ENCODE data around the gene SMCO1.
"Not testable (repeated sequence)": the region's sequence is repeated elsewhere in the genome, so short reads cannot be mapped to it uniquely, and the experiment has no call there.

SMCO1 gene, protein sequence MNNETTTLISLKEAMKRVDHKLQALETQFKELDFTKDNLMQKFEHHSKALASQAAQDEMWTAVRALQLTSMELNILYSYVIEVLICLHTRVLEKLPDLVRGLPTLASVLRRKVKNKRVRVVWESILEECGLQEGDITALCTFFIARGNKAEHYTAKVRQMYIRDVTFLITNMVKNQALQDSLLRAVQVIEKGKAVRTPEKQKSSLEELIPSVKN

DNA sequence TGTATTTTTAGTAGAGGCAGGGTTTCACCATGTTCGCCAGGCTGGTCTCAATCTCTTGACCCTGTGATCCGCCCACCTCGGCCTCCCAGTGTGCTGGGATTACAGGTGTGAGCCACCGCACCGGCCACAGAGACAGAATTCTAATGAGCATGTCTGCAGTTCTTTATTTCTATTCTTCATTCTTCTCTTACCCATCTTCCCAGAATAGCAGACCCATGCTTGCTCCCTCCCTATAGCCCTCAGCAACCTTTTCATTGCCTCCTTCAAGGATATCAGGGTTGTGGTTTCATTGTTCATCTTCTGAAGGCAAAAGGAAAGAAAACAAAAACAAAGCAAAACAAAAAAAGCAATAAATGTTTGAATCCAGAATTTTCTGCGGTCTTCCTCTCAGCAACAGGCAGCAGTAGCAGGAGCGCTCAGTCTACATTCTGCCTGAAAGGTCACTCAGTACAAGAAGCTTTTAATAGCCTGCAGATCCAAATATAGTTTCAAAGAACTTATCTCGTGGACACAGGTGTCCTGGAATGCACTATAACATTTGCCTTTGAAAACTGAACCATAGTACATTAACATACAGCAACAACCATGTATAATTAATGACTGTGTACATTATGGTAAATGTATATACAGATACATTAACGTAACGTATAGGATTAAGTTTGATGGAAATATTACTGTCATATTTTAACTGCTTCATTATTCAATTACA is at the start of gene SMCO1:
Gene SMCO1, minus strand, starts transcription at position 434 of the 709 bp plus-strand sequence. Its CDS starts 137 bp downstream, at position 297.
- no peak for FAIRE-seq
- no peak for DNase-seq (ENCODE audit: insufficient read length, low spot score)

DNA sequence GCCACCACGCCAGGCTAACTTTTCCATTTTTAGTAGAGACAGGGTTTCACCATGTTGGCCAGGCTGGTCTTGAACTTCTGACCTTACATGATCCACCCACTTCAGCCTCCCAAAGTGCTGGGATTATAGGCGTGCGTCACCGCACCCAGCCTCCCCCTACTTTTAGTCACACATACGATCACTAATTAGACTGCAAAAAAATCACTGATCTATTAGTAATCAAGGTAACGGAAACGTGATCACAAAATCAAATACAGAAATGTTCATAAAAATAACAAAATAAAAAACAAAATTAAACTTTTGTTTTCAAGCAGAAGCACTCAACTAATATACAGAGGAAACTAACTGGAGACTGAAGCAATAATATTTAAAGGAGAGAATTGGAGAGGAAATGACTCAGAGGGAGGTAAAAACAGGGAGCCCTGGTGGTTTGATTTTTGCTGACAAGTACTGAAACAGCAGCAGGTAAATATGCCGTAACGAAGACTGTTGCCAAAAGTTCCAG is 48.6 kb upstream of the SMCO1 start:
- DNase-seq (ENCODE audit: insufficient read length, low spot score) (peak; percentile 26), FAIRE-seq (no peak)

DNA sequence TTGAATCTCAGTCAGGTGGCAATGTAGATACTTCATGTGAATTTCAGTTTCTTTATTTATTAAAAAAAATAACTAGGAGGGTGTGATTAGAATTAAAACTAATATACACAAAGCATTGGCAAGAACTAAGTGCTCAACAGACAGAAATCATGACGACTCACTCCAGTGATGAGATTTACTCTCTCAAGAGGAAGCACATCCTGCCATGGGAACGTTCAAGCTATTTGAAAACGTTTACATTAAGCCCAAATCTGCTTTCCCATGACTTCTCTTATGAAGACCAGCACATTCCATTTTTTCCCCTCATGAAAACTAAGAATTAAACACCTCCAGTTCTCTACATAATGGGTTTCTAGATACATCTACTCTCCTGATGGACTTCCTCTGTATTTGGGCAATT is 44.7 kb upstream of the SMCO1 start:
- DNase-seq (ENCODE audit: insufficient read length, low spot score) (no peak), FAIRE-seq (no peak)

DNA sequence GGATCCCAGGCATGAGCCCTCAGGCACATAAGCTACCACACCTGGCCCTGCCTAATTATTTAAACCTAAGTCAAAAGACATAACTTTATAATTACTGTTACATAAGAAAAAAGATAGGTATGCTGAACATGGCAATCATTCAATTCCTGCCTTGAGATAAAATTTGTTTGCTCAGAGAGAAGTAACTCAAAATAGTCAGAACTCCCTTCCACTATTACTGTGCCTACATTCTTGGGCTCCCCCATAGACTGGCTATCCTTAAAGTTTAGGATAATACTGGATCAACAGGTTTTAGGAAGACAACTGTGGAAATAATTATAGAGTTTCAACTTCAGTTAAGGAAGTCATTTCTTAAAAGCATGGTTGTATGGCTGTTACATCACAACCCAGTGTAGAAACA is 43.3 kb upstream of the SMCO1 start:
- DNase-seq (ENCODE audit: insufficient read length, low spot score) (no peak), FAIRE-seq (no peak)

DNA sequence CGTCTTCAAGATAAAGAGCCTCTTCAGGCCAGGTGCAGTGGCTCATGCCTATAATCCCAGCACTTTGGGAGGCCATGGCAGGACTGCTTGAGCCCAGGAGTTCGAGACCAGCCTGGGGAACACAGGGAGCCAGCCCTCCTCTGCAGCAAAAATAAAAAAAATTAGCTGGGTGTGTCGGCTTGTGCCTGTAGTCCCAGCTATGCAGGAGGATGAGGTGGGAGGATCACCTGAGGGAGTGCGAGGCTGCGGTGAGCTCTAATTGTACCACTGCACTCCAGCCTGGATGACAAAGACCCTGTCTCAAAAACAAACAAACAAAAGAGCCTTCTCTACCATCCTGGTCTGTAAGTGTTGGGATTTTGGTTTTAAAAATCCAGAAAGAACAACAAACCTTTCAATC is 42.1 kb upstream of the SMCO1 start:
- DNase-seq (ENCODE audit: insufficient read length, low spot score) (no peak), FAIRE-seq (no peak)

DNA sequence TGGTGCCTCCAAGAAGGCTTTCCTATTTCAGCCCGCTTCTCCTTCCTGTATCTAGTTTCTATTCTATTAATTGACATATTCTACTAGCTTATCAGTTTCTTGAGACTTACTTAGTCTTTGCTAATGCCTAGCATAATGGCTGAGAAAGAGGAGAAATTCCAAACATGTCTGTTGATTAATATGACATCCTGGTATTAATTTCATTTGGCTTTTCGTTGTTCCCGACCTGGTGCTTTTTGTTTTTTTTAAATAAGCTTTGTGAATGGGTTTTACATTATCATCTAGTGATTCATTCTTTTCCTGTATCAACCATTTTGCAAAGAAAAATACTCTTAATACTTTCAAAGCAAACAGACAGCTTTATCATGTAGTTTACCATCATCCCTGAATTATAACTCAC is 40.1 kb upstream of the SMCO1 start:
- DNase-seq (ENCODE audit: insufficient read length, low spot score) (no peak), FAIRE-seq (no peak)

DNA sequence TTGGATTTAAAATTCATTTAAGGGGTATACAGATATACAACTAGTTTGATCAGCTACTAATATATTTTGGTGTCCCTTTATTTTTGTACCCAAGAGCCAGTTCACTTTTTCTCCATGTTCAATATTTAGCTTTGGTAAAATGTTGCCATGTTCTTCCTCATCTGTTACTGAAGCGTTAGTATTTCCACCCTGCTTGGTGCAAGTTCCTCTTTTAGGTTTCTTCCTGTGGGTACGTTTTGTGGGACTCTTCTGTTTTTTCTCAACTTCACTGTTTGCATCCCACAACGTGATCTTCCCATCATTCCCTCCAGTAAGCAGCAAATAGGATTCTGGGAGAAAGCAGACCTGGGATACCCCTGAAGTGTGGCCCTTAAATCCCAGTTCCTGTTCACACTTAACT is 39.1 kb upstream of the SMCO1 start:
- no peak for FAIRE-seq
- no peak for DNase-seq (ENCODE audit: insufficient read length, low spot score)

DNA sequence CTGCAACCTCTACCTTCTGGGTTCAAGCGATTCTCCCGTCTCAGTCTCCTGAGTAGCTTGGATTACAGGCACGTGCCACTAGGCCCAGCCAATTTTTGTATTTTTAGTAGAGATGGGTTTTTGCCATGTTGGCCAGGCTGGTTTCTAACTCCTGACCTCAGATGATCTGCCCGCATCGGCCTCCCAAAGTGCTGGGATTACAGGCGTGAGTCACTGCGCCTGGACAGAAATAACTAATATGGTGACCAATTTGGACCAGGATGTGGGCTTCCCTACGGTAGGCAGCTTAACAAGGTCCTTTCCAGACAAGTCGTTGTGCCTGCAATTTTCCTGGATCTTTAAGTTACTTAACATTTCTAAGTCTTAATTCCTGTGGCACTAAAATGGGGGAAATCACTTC is 38.4 kb upstream of the SMCO1 start:
- DNase-seq (ENCODE audit: insufficient read length, low spot score) (no peak), FAIRE-seq (no peak)

DNA sequence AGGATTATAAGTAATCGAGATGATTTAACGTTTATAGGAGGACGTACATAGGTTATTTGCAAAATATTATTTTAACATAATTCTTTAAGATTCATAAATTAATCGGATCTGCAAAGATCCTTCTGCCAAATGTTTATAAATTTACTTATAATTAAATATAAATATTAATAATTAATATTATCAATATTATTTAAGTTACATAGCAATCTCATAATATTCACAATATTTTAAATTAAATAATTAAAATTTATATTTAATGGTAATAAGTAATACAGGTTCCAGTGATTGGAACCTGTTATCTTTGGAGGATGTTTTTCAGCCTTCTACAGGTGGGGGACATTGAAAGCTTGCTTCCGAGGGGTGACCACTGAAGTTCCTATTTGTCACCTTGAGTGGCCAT is 37.1 kb upstream of the SMCO1 start:
- DNase-seq (ENCODE audit: insufficient read length, low spot score) (no peak), FAIRE-seq (no peak)

DNA sequence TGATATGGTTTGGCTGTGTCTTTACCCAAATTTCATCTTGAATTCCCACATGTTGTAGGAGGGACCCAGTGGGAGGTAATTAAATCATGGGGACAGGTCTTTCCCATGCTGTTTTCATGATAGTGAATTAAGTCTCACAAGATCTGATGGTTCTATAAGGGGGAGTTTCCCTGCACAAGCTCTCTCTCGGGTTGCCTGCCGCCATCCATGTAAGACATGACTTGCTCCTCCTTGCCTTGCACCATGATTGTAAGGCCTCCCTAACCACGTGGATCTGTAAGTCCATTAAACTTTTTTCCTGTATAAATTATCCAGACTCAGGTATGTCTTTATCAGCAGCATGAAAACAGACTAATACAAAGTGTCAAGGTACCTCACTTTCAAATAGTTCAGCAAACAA is 35.0 kb upstream of the SMCO1 start:
- DNase-seq (ENCODE audit: insufficient read length, low spot score); FAIRE-seq: not testable (repeated sequence)

DNA sequence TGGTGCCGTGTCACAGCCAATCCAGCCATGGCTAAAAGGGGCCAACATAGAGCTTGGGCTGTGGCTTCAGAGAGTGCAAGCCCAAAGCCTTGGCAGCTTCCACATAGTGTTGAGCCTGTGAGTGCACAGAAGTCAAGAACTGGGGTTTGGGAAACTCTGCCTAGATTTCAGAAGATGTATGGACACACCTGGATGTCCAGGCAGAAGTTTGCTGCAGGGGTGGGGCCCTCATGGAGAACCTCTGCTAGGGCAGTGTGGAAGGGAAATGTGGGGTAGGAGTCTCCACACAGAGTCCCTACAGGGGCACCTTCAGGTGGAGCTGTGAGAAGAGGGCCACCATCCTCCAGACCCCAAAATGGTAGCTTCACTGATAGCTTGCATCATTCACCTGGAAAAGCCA is 34.2 kb upstream of the SMCO1 start:
- DNase-seq (ENCODE audit: insufficient read length, low spot score); FAIRE-seq: not testable (repeated sequence)

DNA sequence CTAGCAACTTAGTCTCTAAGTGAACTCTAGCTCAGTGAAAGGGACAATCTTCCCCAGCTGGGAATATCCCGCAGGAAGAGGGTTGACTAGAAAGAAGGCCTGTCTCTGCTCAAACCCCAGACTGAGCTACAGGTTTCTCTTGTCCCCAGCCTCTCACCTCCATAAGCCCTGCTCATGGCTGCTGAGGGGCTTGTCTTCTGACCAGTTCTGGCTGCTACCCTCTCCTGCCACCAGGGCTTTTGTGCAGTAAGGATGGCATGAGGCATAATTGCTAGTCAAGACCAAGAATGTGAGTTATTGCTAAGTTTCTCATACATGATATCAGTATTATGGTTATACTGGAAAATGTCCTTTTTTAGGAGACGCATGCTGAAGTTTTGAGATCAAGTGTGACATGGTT is 31.9 kb upstream of the SMCO1 start:
- no peak for FAIRE-seq
- no peak for DNase-seq (ENCODE audit: insufficient read length, low spot score)

DNA sequence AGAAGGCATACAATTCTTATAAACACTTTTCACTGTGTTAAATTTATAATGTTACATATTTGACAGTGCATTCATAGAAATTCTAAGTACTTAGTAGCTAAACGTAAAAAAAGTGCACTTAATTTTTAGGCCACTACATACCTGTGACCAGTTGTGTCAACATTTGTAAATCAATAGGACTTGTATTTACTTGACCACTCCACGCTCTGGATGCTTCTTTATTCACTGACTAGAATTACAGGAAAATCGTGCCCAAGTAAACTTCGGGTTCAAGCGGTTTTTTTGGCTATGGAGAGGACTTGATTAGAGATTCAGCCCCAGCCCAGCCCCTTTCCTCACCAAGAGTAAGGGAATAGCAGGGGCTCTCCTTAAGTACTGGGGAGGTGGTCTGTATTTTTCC is 31.4 kb upstream of the SMCO1 start:
- FAIRE-seq, result no peak
- no peak for DNase-seq (ENCODE audit: insufficient read length, low spot score)

DNA sequence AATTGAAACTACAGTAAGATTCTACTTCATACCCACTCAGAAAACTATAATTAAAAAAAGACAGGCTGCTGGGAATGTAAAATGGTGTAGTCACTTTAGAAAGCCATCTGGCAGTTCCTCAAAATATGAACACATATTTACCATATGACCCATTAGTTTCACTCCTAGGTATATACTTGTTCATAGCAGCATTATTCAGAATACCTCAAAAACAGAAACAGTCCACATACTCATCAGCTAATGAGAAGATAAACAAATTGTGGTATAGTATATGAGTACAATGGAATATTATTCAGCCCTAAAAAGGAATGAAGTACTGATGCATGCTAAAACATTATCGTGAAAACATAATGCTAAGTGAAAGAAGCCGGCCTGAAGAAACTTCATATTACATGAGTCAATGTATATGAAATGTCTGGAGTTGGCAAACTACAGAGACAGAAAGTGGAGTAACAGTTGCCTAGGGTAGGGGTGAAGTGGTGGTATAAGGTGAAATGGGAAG is 29.4 kb upstream of the SMCO1 start:
- DNase-seq (ENCODE audit: insufficient read length, low spot score) (no peak), FAIRE-seq (no peak)

DNA sequence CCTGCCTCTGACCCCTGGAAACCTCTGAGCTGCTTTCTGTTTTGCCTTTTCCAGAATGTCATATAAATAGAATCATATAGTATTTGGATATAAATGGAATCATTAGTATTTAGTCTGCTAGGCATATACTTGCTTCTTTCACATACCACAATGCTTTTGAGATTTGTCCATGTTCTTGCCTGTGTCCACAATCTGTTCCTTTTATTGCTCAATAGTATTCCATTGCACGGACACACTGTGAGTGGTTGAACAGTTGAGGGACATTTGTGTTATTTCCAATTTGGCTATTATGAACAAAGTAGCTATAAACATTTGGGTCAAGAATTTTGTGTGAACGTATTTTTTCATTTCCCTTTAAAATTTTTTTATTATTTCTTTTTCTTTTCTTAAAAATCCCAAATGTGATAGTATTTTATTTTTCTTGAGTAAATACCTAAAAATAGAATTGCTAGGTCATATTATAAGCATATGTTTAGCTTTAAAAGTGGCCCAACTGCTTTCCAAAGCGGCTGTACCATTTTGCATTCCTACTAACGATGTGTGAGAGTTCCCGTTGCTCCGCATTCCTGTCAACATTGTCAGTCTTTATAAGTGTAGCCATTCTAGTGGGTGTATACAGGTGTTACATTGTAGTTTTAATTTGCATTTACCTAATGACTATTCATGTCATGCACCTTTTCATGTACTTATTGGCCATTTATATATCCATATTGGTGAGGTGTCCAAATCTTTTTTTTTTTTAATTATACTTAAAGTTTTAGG is 26.7 kb upstream of the SMCO1 start:
- FAIRE-seq (no peak), DNase-seq (ENCODE audit: insufficient read length, low spot score) (no peak)

DNA sequence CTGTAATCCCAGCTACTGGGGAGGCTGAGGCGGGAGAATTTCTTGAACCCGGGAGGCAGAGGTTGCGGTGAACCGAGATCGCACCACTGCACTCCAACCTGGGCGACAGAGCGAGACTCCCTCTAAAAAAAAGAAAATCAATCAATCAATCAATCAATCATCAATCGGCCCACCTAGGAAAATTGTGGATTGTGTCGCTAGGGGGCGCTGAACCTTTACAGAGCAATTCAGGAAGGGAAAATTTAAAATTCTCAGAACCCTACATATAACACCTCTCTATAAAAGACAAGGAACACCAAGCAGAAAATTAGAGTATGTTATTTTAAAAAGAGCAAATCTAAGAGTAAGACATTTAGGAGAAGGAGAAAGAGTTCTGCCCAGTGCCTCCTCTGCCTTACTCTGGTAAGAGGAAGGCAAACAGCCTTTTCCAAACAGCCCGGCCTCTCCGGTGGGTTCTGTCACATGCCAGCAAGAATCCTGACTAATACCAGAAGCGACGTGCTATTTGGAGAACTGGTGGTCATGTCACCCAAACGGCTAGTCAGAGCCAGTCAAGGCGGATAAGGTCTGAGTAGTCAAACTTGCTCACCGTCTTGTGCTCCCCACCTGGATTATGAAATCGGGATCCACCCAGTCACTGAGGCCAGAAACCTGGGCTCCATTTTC is 22.3 kb upstream of the SMCO1 start:
- FAIRE-seq (no peak), DNase-seq (ENCODE audit: insufficient read length, low spot score) (peak; percentile 14)

DNA sequence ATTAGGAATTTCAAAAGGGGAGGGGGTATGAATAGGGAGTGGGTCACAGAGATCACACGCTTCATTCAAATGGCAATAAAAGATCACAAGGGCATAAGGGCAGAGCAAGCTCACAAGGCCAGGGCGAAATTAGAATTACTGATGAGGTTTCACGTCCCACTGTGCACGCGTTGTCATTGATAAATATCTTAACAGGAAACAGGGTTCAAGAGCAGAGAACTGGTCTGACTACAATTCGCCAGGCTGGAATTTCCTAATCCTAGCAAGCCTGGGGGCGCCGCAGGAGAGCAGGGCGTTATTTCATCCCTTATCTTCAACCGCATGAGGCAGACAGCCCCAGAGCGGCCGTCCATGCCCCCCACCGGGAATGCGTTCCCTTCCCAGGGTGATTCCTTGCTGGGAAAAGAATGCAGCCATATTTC is 18.1 kb upstream of the SMCO1 start:
- DNase-seq (ENCODE audit: insufficient read length, low spot score), result no peak
- FAIRE-seq, result no peak

DNA sequence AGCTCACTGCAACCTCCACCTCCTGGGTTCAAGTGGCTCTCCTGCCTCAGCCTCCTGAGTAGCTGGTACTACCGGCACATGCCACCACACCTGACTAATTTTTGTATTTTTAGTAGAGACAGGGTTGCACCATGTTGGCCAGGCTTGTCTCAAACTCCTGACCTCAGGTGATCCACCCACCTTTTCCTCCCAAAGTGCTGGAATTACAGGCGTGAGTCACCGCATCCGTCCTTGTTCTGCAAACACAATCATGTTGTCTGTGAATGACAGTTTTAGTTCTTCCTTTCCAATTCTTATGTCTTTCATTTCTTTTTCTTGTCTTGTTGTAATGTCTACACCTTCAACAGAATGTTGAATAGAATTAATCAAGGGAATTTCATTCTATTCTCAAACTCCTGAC is 16.3 kb upstream of the SMCO1 start:
- no peak for DNase-seq (ENCODE audit: insufficient read length, low spot score)

DNA sequence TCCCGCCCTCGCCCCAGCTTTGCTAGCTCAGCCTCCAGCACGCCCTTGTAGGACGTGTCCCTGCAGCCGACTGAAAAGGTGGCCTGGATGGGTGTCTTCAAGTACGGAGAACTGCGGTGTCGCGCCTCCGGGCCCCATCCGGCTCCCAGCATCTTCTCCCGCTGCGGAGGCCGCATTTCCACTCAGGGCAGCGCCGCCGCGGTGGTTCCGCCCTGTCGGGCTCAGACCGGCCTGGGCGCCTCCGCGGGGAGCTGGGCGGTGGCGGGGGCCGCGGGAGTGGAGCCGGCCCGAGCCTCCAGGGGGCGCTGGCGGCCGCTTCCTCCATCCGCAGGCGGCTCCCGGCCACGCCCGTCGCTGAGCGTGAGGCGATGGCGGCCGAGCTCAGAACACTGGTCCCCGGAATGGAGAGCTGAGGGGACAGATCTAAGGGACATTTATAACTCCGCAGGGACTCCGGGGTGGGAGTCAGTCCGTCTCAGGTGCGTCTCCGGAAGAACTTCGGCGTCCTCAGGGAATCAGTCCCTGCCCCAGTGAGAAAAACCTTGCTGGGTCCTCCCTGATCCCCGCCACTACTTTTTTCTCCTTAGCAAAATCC is 13.6 kb upstream of the SMCO1 start:
- no peak for FAIRE-seq
- DNase-seq (ENCODE audit: insufficient read length, low spot score), result peak; percentile 69

More for the DNA sequence above, 16.3 kb upstream of the SMCO1 start:
- no peak for FAIRE-seq

DNA sequence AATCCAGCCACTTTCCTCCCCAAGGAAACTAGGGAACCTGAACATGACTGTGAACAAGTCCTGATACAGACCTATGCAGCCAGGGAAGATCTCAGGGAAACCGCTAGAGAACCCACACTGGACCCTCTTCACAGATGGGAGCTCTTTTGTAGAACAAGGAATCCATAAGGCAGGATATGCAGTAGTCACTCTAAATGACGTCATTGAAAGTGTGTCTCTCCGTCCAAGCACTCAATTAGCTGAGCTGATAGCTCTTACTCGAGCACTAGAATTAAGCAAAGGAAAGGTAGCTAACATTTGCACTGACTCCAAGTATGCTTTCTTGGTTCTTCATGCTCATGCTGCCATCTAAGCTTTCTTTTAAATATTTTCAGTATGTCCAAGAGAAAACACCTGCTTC is 10.0 kb upstream of the SMCO1 start:
- DNase-seq (ENCODE audit: insufficient read length, low spot score), result no peak
- no peak for FAIRE-seq

Data from HTR-8/SVneo (cell line).